ENCODE results near the gene SLC7A7. TPM values are rescaled to one million over a fixed set of nuclear protein-coding genes. Genes with fewer than 3 reads are reported as not detected.

Gene SLC7A7
- total RNA-seq, 1 donor = 1.9 TPM

Small RNA genes within 50 kb of the gene (small RNA-seq; reads per million reads assigned to genes)
- not detected for gene RF00019
- not detected for gene RF00588

Other genes starting within 250 kb of the SLC7A7 start
- 195 TPM for gene DAD1, start 226.2 kb downstream of the SLC7A7 start, total RNA-seq
- 26.7 TPM for gene ABHD4, start 217.1 kb downstream of the SLC7A7 start, total RNA-seq
- gene OR6J1, start 171.1 kb downstream of the SLC7A7 start, total RNA-seq = under 0.01 TPM
- gene OXA1L, start 48.7 kb downstream of the SLC7A7 start, total RNA-seq = 138 TPM
- gene MRPL52, start 14.5 kb upstream of the SLC7A7 start, total RNA-seq = 16.2 TPM
- 1.6 TPM for gene MMP14, start 21.1 kb upstream of the SLC7A7 start, total RNA-seq
- gene LRP10, start 56.3 kb upstream of the SLC7A7 start, total RNA-seq = 47.9 TPM
- gene REM2, start 67.8 kb upstream of the SLC7A7 start, total RNA-seq = under 0.01 TPM
- 84.6 TPM for gene RBM23, start 103.7 kb upstream of the SLC7A7 start, total RNA-seq
- 75.9 TPM for gene PRMT5, start 113.9 kb upstream of the SLC7A7 start, total RNA-seq
- gene HAUS4, start 141.7 kb upstream of the SLC7A7 start, total RNA-seq = 73.8 TPM
- 1.9 TPM for gene AJUBA, start 167.1 kb upstream of the SLC7A7 start, total RNA-seq
- 29.9 TPM for gene C14orf93, start 194.7 kb upstream of the SLC7A7 start, total RNA-seq
- gene PSMB5, start 219.5 kb upstream of the SLC7A7 start, total RNA-seq = 100 TPM
- not detected for gene PSMB11, start 226.8 kb upstream of the SLC7A7 start, total RNA-seq
- gene CDH24, start 242.1 kb upstream of the SLC7A7 start, total RNA-seq = 1.6 TPM

All from hematopoietic multipotent progenitor cell (in vitro differentiated cells).